Fibroblast of upper back skin (primary cell): ENCODE results near the gene PM20D2.
"Not testable (repeated sequence)": the region's sequence is repeated elsewhere in the genome, so short reads cannot be mapped to it uniquely, and the experiment has no call there.

Experiments used
- DNase-seq: peaks from one replicate; pipeline ENCODE4 v3.0.0-alpha.2; 2013

Gene PM20D2, protein sequence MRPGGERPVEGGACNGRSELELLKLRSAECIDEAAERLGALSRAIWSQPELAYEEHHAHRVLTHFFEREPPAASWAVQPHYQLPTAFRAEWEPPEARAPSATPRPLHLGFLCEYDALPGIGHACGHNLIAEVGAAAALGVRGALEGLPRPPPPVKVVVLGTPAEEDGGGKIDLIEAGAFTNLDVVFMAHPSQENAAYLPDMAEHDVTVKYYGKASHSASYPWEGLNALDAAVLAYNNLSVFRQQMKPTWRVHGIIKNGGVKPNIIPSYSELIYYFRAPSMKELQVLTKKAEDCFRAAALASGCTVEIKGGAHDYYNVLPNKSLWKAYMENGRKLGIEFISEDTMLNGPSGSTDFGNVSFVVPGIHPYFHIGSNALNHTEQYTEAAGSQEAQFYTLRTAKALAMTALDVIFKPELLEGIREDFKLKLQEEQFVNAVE

DNA sequence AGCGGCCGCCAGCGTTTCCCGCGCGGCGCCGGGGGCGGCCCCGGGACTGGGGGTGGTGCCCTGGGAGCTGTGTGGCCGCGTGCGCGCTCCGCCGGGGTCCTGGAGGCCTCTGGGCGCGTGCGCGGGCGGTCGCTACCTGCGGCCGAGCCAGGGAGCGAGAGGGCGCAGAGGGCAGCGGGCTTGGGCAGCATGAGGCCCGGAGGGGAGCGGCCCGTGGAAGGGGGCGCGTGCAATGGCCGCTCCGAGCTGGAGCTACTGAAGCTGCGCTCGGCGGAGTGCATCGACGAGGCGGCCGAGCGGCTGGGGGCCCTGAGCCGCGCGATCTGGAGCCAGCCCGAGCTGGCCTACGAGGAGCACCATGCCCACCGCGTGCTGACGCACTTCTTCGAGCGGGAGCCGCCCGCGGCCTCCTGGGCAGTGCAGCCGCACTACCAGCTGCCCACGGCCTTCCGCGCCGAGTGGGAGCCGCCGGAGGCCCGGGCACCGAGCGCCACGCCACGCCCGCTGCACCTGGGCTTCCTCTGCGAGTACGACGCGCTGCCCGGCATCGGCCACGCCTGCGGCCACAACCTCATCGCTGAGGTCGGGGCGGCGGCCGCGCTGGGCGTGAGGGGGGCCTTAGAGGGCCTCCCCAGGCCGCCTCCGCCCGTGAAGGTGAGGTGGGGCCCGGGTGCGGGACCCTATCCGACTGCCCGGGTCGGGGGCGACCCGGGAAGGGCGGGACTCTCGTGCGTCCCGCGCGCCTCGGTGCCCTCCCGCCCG is at the start of gene PM20D2:
Gene PM20D2 (plus strand): TSS at position 100 of the 762 bp plus-strand sequence. CDS start 90 bp downstream, at position 190.
- peak; percentile 16 for DNase-seq

DNA sequence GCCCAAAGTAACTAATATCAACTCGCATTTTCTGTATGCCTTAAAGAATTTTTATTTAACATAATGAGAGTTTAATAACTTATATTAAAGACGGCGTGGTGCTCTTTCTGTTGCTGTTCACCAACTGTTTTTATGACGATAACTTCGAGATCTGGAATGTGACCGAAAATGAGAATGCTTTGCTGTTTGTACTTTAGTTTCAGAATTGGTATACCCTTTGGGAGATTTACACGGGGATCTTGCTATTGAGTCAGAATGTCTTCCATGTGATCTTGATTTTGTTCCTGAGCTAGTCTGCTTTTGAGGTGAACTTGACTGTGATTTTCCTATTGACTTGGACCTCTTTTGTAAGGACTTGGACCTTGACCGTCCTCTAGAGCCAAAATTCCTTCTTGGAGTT is 47.4 kb upstream of the PM20D2 start:
- DNase-seq, result no peak

DNA sequence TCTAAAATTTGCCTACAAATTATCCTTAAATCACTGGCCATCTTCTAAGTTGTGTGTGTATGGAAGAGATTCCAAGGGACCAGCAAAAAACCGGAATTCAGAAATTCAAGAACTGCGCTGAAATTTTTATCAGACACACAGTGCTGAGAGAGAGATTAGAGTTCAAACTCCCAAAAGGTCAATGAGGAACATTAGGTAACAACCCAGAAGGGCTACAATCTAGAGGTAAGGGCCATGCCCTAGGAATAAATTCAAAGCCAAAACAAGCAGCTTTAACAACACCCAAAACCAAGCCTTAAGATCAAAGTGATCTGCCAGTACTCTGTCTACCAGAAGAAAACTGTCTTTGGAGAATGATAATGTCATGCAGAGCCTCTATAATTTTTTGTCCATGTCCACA is 45.7 kb upstream of the PM20D2 start:
- no peak for DNase-seq

DNA sequence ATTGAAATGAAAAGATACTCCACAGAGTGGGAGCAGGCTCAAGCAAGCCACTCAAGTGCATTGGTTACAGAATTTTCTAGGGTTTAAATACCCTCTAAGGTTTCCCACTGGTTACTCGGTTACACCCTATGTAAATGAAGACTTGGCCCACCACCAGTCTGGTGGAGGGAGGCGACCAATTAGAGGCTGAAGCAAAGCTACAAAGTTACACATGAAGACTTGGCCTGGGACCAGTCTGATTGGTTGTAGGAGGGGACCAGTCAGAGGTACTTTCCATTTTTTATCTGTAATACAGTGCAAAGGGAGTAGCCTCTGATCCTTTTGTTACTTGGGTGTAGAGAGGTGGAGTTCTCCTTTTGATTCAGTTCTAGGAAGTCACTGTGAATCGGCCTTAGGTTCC is 35.6 kb upstream of the PM20D2 start:
- DNase-seq, result no peak

DNA sequence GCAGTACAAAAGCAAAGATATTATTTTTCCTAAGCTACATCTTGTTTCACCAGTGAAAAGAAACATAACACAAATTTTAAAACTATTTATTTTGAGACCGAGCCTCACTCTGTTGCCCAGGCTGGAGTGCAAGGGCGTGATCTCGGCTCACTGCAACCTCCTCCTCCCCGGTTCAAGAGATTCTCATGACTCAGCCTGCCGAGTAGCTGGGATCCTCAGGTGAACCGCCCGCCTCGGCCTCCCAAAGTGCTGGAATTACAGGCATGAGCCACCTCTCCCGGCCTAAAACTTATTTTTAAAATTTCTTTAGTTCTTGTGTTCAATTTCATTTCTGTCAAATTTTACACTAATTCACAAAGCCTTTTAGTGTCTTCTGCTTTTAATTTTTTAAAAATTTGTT is 33.9 kb upstream of the PM20D2 start:
- DNase-seq, result no peak

DNA sequence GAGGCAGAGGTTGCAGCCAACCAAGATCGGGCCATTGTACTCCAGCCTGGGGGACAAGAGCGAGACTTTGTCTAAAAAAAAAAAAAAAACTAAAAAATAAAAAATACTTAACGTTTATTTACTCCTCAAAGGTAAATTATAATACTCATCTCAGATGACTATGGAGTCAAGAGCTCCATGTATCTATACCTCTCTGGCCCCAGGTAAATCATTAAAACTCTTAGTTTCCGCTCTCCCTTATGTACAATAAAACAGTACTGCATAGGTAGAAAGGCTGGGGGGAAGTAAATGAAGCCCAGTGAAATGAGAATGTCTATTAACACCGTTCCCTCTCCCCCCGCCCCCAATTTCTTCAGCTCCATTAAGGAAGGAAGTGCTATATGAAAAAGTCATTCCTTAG is 29.2 kb upstream of the PM20D2 start:
- no peak for DNase-seq

DNA sequence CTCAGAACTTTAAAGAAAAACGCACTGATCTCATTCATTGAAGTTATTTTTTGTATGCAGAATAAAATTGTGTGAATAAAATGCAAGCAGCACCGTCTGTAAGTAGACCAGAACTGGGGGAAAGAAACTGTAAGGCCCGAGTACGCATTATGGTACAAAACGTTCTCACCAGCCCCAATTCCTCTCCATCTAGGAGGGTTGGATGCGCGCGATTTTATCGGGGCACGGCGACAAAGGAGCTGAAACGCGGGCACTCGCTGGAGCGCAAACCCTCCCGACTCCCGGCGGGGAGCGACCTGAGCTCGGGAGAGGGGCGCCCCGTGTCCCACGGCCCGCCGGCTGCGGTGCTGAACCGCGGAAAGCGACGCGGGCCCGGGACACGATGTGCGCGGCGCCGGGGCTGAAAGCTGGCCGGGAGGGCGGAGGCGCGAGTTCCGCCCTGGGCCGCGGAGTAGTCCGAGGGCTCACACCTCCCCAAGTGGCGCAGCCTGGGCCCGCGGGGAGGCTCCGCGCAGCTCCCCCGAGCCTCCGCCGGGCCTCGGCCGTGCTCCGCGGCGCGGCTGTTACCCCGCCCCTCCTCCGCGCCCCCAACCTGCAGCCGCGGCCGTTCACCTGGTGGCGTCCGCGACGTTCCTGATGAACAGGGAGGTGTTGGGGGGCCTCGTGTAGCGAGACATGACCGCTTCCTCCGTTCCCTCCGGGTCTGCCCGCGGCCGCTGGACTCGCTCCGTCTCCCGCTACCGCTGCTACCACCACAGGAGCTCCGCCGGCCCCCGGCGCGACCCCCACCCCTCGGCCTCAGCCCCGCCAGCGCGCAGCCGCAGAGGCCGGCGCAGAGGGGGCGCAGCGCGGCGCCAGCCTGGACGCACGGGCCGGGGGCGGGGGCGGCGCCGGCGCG is 28.4 kb upstream of the PM20D2 start, which contains the start of gene SRSF12:
Gene SRSF12 (minus strand): TSS at position 861 of the 898 bp plus-strand sequence. CDS start 184 bp downstream, at position 677.
- DNase-seq, result peak; percentile 23

DNA sequence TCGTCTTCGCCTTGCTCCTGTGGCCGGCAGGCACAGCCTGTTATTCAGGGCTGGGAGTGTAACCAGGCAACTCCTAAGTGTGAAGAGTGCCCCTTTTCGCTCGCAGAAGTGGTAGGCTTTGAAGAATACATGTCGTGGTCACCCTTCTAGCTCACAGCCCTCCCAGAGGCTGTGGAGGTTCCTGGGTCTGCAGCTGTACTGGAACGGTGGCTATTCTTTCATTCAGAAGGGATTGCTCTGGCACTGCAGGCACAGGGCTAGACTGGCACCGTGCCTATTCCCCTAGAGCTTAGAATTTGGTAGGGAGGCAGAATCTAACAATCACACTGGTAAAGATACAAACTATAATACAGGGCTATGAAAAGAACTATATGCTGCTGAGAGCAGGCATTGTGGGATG is 26.9 kb upstream of the PM20D2 start:
- DNase-seq, result no peak

DNA sequence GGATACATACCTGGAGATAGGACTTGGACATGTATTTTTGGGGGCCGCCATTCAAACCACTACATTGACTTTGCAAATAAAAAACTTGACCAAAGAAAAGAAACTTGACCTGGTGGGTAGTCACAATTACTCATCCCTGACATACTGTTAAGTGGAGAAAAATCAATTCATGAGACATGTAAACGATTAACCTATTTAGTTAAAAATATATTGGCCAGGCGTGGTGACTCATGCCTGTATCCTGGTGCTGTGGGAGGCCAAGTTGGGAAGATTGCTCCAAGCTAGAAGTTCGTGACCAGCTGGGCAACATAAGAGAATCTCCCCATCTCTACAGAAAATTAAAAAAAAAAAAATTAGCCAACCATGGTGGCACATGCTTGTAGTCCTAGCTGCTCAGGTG is 25.5 kb upstream of the PM20D2 start:
- no peak for DNase-seq

DNA sequence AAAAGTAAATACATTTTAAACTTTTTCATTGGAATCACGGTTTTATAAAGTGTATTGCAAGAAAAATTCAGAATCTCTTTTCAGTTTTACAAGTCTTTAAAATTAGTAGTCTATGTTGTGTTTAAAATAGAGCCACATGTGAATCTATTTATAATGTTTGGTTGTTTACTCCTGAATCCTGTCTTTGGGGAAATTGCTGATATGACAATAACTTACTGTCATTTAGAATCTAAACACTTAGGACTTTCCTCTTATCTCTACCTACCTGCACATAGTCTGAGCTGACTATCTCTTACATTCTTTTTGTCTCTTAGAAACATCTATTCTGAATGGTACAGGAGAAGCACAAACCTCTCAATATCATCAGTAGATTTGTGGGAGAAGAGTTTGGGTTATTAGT is 23.9 kb upstream of the PM20D2 start:
- no peak for DNase-seq

DNA sequence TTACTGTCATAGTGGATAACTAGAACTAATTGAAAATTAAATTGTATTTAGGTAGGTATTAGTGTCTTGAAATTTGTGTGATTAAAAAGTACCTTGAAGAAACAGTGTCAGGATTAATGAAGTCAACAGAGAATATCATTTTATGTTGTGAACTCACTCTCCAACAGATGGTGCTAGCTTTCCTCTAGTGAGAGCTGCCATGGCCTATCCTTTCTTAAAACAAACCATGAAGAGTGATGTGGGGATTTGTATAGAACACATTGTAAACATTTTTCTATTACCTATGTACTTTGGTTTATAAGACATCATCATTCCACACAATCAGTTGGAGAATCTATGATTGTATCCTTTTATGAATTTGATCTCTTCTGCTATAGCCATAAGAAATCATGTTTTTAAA is 23.2 kb upstream of the PM20D2 start:
- DNase-seq, result peak; percentile 41

DNA sequence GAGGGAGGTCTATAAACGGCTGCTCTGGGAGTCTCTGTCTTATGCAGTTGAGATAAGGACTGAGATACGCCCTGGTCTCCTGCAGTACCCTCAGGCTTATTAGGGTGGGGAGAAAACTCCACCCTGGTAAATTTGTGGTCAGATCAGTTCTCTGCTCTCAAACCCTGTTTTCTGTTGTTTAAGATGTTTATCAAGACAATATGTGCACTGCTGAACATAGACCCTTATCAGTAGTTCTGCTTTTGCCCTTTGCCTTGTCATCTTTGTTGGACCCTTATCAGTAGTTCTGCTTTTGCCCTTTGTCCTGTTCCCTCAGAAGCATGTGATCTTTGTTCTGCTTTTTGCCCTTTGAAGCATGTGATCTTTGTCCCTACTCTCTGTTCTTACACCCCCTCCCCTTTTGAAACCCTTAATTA is 17.6 kb upstream of the PM20D2 start:
- DNase-seq, result not testable (repeated sequence)

DNA sequence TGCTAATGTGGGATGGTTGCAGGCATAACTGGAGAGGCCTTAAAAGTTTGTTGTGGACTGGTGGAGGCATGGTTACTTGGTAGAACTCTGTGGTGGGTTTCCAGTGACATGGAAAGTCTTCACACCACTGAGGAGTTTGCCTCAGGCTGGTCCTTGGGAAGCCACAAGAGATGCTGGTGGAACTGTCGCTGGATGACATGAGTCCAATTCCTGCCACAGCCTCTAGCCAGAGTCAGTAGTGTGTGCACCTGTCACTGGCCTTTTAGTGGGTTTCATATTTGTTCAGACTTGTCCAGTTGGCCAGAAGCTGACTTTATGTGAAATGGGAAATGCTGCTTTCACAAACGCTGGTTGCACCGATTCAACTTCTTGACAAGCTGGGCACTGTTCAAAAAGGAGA is 14.3 kb upstream of the PM20D2 start:
- no peak for DNase-seq

DNA sequence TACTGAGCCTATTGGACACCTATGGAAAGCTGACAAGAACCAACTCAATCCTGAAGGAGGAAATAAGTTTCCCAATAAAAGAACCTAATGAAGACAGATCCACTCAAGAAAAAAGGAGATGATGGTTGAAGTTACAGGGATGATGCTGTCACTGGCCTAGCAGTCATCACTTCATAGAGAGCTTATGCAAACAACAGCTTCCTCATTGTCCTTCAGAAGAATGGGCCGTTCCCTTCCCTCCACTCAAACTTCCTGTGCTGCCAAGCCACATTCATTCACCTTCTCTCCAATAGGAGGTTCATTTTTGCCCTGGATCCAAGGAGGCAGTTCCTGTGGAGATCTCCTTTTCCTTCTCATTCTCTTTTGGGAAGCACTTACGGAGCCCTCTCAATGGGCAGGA is 13.8 kb upstream of the PM20D2 start:
- DNase-seq, result no peak

DNA sequence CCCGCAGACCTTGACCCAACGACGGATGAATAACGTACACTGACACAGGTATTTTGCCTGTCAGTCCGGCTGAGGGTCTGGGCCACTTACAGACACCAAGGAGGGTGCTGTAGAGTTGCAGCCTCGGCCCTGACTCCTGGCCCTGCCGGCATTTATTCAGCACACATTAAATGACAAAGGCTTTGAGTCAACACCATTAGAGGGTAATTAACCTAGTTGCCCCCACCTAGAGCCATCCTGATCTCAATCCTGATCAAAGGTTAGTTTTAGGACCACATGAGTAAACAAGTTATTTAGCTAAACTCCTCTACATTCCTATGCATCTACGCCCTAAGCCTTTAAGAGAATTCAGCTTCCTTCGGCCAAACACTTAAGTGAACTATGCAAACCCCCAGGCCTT is 11.9 kb upstream of the PM20D2 start:
- DNase-seq, result no peak

DNA sequence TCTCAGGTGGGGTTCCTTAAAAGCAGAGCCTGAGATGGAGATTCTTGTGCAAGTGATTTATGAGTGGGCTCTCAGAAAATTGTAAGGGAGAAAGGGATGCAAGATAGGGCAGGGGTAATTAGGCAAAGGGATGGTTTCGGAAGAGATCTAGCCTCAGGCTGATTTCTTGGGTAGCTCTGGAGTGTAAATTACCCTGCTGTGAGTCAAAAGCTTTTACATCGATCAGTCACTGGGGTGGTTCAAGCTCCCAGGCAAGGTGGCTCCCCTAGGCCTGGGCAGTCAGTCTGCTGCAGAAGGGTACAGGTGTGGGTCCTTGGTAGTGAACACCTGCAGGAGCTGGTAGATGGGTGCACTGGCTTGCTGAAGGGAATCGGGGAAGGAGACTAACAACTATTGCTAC is 11.1 kb upstream of the PM20D2 start:
- no peak for DNase-seq

DNA sequence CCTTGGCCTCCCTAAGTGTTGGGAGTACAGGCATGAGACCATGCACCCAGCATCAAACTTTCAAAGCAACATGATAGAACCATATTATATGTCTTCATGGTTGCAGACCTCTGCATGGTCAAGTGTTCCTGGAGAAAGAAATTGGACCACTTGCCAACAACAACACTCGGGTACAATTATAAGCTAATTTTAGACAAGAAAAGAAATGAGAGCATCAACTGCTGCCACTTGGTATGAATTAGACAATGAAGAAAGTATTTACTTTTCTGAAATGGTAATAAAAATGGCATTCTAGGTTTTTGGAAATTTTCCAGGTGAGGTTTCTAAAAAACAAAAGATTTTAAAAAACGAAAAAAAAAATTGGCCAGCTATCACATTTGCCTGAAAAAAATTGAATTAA is 7.7 kb upstream of the PM20D2 start:
- DNase-seq, result no peak

DNA sequence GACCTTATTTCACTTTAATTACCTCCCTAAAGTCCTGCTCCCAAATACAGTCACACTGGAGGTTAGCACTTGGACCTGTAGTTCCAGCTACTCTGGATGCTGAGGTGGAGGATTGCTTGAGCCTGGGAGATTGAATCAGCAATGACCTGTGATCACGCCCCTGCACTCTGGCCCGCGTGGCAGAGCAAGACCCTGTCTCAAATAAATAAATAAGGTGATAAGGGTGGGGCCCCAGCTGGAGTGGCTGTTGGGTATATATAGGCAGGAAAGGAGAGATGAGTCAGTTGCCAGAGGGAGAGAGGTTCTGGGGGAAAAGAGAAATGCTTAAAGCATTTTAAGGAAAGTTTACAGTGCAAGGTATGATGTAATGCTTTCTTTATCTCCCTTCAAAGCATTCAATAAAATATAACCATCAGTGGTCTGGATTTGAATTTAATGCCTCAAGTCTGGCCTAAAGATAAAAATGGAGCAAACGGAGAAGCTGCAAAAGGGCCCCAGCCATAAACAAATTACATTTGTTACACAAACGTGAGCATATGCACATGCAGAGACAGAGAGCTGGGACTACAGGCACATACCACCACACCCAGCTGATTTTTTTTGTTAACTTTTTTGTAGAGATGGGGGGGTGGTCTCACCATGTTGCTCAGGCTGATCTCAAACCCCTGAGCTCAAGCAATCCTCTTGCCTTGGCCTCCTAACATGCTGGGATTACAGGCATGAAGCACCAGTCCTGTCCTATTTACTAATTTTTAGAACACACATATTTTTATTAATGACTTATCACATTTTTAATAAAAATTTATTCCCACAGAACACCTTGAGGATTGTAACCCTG is 6.1 kb upstream of the PM20D2 start:
- peak; percentile 22 for DNase-seq

DNA sequence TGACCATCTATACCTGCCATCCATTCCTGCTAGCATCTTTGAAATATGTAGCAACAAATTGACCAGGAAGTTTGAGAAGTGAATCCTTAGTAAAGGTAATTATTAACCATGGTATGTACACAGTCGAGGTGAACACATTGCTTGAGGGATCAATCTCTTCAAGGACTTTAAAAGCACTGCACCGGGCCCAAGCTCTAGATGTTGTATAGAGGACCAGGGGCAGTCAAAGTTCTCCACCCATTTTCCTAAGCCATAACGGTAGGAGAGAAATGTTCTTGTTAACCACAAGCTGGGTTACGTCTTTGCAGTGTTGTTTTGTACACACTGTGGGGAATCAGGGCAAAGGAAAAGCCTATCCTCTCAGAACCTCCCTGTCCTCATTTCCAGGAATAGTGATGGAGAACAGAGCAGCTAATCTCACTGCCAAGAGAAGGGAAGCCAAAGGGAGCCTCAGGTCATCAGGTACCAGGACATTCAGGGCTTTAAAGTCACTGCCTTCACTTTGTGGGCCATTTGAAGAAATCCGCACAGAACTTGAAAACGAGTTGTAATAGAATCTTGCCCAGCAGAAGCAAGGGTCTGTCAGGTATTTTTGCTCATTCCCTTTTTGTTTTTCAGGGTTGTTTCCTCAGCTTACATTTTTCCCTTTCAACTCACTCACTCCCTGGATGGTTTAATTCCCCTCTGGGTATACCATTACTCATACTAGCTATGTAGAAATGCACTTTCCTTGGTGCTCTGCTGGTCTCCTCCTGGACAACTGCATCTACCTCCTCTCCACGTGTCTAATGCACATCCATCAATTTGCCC is 5.3 kb upstream of the PM20D2 start:
- peak; percentile 50 for DNase-seq

DNA sequence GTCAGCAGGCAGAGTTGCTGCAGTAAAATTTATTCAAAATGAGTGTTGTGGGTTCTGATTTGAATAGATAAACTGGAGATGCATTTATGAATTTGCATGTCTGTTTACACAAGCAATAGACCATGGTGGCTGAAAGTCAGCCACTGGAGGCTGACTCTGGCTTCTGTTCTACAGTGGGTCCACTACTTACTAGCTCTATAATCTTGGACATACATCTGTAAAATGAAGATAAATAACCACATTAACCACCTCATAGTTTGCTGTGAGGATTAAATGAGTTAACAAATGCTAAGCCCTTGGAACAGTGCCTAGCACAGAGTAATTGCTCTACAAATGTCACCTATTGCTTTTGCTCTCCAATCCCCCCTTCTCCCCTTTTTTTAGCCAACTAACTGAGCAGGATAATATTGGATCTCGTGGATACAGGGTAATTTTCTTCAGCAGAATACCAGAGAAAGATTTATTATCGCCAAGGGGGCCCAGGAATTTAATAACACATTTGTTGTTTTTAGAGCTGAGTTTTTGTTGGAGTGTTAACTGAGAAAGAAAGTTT is 1.4 kb upstream of the PM20D2 start:
- DNase-seq, result peak; percentile 40
